ENCODE measurements around the gene MSRB1. TPM values are rescaled to one million over a fixed set of nuclear protein-coding genes. Genes with fewer than 3 reads are reported as not detected.
A peak's percentile ranks its signal among the peaks of the same experiment; 100 is the strongest.

MSRB1 gene
- total and polyA plus RNA-seq, 9 of the 15 experiments (the other 6 are each of a cell fraction or from before 2014, with no cell fraction given): 5.4 to 33.7 (median 25.7) TPM

DNA sequence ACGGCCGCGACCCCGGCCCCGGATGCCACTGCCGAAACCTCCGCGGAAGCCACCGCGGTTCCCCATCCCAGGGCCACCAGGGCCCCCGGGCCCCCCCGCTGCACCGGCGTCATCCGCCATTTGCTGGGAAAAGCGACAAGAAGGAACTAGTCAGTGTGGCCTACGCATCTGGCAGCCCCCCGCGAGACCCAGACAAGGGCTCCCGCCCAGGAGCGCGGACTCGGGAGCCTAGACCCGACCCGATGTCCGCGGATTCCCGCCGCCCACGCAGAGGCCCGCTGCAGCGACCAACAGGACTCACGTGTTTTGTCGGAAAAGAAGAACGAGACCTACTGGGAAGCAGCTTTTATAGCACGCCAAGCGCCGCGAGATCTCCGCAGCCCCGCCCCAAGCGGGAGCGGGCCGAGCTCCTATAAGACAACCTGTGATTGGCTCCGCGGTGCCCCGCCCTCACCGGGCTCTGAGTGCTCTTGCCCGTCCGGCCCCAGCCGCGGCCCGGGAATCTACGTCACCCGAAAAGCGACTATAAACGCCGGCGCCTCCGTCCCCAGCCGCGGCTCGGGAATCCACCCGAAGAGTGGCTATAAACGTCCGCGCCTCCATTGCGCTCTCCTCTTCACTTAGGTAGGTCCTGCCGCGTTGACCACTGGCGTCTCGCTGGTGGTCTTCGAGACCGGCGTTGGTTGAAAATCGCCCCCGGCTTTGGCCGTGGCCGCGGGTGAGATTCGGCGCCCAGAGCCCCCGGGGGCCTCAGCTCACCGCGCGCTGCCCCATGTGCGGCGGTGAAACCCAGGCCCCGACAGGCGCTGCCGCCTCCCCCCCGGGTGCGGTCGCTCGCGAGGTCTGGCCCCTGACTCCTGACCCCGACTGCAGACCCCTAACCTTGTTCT is 21.8 kb upstream of the MSRB1 start, which contains the start of gene RPS2 (continued):
- TF ChIP-seq RREB1 (CRISPR knock-in tag; IDR thresholded peaks at IDR 0.05) (peak; percentile 78), BRD9 (IDR thresholded peaks at IDR 0.05; ENCODE audit: low read depth, partially characterized antibody) (peak; percentile 98), MTA3 (IDR thresholded peaks at IDR 0.05; ENCODE audit: borderline replicate concordance) (peak; percentile 99), DACH1 (IDR thresholded peaks at IDR 0.05; ENCODE audit: partially characterized antibody) (no peak), POLR3A (IDR thresholded peaks at IDR 0.05; ENCODE audit: borderline replicate concordance, extremely low read depth, insufficient read depth, insufficient read length) (no peak), IRF9 (tag; IDR thresholded peaks at IDR 0.05) (no peak), MTF1 (CRISPR knock-in tag; IDR thresholded peaks at IDR 0.05; ENCODE audit: borderline replicate concordance) (no peak), TCF7 (IDR thresholded peaks at IDR 0.05; ENCODE audit: borderline replicate concordance) (peak; percentile 55; the same call in 1 of the 2 replicates), SMC3 (conservative IDR thresholded peaks at IDR 0.05; ENCODE audit: insufficient read depth, low read depth, low read length) (no peak), NBN (IDR thresholded peaks at IDR 0.05; ENCODE audit: low read depth) (peak; percentile 63; the same call in 1 of the 2 replicates), POLR2AphosphoS5 (IDR thresholded peaks at IDR 0.05; ENCODE audit: control insufficient read depth, insufficient read depth, low read depth, low read length) (peak; percentile 98), HNRNPL (IDR thresholded peaks at IDR 0.05; ENCODE audit: low read depth, low read length) (peak; percentile 96), CBX1 (IDR thresholded peaks at IDR 0.05; ENCODE audit: low read depth) (peak; percentile 95), SPI1 (IDR thresholded peaks at IDR 0.05; ENCODE audit: borderline replicate concordance, low read depth, low read length) (no peak)
- TF ChIP-seq, protein P1, sequence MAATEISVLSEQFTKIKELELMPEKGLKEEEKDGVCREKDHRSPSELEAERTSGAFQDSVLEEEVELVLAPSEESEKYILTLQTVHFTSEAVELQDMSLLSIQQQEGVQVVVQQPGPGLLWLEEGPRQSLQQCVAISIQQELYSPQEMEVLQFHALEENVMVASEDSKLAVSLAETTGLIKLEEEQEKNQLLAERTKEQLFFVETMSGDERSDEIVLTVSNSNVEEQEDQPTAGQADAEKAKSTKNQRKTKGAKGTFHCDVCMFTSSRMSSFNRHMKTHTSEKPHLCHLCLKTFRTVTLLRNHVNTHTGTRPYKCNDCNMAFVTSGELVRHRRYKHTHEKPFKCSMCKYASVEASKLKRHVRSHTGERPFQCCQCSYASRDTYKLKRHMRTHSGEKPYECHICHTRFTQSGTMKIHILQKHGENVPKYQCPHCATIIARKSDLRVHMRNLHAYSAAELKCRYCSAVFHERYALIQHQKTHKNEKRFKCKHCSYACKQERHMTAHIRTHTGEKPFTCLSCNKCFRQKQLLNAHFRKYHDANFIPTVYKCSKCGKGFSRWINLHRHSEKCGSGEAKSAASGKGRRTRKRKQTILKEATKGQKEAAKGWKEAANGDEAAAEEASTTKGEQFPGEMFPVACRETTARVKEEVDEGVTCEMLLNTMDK (IDR thresholded peaks at IDR 0.05; ENCODE audit: borderline replicate concordance, insufficient read depth, low read depth, low read length, poor library complexity, severe bottlenecking): no peak
